ENCODE measurements around the gene HDDC3.

DNA sequence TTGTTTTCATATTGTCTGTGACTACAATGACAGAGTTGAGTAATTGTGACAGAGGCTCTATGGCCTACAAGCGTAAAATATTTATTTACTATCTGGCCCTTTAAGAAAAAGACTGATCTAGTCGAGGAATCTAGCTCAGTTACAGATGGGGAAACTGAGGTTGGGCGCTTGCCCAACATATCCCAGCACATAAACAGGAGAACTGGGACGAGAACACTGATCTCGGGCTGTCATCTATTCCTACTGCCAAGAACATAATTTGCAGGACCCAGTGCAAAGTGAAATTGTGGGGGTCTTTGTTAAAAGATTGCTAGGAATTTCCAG, 46.1 kb downstream of the HDDC3 start:
- TF ChIP-seq, protein P1, sequence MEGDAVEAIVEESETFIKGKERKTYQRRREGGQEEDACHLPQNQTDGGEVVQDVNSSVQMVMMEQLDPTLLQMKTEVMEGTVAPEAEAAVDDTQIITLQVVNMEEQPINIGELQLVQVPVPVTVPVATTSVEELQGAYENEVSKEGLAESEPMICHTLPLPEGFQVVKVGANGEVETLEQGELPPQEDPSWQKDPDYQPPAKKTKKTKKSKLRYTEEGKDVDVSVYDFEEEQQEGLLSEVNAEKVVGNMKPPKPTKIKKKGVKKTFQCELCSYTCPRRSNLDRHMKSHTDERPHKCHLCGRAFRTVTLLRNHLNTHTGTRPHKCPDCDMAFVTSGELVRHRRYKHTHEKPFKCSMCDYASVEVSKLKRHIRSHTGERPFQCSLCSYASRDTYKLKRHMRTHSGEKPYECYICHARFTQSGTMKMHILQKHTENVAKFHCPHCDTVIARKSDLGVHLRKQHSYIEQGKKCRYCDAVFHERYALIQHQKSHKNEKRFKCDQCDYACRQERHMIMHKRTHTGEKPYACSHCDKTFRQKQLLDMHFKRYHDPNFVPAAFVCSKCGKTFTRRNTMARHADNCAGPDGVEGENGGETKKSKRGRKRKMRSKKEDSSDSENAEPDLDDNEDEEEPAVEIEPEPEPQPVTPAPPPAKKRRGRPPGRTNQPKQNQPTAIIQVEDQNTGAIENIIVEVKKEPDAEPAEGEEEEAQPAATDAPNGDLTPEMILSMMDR (IDR thresholded peaks at IDR 0.05), result peak; percentile 32
- TF ChIP-seq ZFX (IDR thresholded peaks at IDR 0.05; ENCODE audit: borderline replicate concordance), result no peak
